ENCODE results near the gene MTG1.

Gene MTG1

DNA sequence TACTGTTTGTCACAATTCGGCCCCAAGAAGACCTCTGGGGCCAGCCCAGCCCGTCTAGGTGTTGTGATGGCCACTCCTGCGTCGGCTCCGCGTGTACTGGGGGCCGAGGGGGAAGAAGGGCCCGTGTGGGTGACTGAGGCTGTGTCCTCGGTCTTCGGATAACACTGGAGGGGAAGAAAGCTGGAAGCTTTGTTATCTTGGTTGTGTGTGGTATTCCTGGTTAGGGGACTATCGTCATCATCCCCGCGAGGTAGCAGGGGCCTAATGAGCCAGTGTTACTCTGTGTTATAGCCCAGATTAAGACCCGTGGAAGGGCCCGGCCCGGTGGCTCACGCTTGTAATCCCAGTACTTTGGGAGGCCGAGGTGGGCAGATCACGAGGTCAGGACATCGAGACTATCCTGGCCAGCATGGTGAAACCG, 854 bp downstream of the MTG1 start:
- peak overlapping the region; percentile 73 to 75 for H3K4me3 ChIP-seq (replicated peaks in 1 of 2; ENCODE audit: low read depth in 2 of 2, low read length in 2 of 2)
- DNase-seq (ENCODE audit: low read depth in 2 of 2), result peak in 1 of 2 donors; percentile 8
- TF ChIP-seq, protein P1, sequence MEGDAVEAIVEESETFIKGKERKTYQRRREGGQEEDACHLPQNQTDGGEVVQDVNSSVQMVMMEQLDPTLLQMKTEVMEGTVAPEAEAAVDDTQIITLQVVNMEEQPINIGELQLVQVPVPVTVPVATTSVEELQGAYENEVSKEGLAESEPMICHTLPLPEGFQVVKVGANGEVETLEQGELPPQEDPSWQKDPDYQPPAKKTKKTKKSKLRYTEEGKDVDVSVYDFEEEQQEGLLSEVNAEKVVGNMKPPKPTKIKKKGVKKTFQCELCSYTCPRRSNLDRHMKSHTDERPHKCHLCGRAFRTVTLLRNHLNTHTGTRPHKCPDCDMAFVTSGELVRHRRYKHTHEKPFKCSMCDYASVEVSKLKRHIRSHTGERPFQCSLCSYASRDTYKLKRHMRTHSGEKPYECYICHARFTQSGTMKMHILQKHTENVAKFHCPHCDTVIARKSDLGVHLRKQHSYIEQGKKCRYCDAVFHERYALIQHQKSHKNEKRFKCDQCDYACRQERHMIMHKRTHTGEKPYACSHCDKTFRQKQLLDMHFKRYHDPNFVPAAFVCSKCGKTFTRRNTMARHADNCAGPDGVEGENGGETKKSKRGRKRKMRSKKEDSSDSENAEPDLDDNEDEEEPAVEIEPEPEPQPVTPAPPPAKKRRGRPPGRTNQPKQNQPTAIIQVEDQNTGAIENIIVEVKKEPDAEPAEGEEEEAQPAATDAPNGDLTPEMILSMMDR (IDR thresholded peaks at IDR 0.05; ENCODE audit: low read depth, low read length), result no peak

DNA sequence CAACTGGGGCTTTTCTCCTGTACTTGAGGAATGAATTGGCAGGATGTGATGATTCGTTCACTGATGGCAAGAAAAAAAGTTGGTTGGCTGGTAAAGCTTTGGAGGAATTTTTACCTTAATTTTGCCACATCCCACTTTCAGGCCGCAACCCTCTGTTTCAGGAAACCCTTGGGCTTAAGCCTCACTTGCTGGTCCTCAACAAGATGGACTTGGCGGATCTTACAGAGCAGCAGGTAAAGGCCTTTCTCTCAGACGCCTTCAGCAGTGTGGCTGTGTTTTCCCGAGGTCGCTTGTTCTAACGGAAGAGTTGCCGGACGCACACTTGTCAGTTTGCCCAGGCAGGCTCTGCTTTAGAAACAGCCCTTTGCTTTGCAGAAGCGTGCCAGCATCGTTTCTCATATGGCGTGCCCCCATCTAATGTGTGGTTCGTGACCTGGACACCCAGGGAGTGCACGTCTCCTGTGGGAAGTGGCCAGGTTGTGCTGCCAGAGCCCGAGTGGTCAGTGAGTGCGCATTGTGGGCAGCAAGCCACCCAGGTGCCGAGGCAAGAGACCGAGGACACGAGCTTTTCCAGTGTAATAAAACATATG, 2.2 kb downstream of the MTG1 start:
- H3K4me3 ChIP-seq (replicated peaks in 1 of 2; ENCODE audit: low read depth in 2 of 2, low read length in 2 of 2), result no peak overlapping the region
- TF ChIP-seq, protein P1 (IDR thresholded peaks at IDR 0.05; ENCODE audit: low read depth, low read length), result no peak
- no peak for DNase-seq (ENCODE audit: low read depth in 2 of 2)

DNA sequence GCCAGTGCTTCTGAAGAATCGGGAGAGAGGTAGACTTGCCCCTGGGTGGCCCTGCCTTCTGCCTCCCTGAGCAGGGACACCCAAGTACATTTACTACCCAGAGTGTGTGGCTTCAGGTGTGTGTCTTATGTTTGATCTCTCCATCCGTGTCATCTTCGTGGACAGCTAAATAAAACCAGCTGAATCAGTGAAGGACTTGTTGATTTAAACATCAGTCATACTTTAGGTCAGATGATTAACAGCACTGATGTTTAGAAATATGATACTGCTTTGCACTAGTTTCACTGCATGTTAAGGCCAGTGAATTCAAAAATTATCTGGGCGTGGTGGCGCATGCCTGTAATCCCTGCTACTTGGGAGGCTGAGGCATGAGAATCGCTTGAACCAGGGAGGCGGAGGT, 4.0 kb downstream of the MTG1 start:
- no peak overlapping the region for H3K4me3 ChIP-seq (replicated peaks in 1 of 2; ENCODE audit: low read depth in 2 of 2, low read length in 2 of 2)

DNA sequence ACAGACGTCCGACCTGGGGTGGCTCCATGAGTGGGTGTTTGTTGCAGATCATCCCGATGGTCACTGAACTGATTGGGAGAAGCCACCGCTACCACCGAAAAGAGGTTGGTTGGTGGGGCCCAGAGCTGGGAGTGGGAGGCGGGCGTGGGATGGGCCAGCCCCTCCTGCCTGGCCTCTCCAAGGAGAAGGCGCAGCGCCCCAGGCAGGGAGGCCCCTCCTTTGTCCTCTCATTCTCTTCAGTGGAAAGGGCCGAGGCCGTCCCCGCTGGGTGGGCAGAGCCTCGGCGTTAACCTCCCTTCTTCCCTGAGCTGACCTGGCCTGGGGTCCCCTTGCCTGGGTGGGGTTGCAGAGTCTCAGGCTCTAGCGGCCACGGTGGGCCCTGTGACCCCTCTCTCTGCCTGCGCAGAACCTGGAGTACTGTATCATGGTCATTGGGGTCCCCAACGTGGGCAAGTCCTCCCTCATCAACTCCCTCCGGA, 5.2 kb downstream of the MTG1 start:
- no peak for DNase-seq (ENCODE audit: low read depth in 2 of 2)
- TF ChIP-seq, protein P1 (IDR thresholded peaks at IDR 0.05; ENCODE audit: low read depth, low read length), result no peak
- H3K4me3 ChIP-seq (replicated peaks in 1 of 2; ENCODE audit: low read depth in 2 of 2, low read length in 2 of 2), result no peak overlapping the region

More for the DNA sequence above, 4.0 kb downstream of the MTG1 start:
- no peak for DNase-seq (ENCODE audit: low read depth in 2 of 2)
- TF ChIP-seq, protein P1 (IDR thresholded peaks at IDR 0.05; ENCODE audit: low read depth, low read length), result no peak

DNA sequence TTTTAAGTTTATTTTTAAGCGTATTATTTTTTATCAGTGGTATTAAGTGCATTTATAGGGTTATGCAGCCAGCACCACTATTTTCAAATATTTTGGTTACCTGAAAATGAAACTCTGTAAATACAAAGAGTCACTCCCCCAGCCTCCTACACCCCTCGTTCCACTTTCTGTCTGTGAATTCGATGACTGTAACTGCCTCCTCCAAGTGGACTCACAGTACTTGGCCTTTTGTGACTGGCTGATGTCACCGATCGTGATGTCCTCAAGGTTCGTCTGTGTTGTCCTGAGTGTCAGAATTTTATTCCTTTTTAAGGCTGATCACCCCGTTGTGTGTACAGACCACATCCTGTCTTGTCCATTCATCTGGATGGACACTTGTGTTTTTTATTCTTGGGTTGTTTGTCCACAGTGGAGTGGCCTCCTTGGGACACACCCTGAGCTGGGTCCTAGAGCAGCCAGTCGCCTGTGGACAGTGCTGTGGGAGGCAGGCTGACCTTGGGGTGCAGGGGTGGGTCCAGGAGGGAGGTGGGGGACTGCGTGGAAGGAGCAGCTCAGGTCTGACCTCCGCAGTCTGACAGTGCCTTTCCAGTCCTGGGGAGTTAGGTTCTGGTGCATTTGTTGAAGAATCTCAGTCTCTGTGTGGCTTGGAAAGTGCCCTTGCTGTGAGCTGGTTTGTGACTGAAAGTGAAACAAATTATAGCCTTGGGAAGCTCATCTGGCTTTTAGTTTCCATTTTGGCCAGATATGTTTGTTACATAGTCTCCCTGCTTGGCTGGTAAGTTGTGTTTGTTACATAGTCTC, 6.9 kb downstream of the MTG1 start:
- TF ChIP-seq, protein P1 (IDR thresholded peaks at IDR 0.05; ENCODE audit: low read depth, low read length), result no peak
- DNase-seq (ENCODE audit: low read depth in 2 of 2), result no peak
- H3K4me3 ChIP-seq (replicated peaks in 1 of 2; ENCODE audit: low read depth in 2 of 2, low read length in 2 of 2), result no peak overlapping the region

DNA sequence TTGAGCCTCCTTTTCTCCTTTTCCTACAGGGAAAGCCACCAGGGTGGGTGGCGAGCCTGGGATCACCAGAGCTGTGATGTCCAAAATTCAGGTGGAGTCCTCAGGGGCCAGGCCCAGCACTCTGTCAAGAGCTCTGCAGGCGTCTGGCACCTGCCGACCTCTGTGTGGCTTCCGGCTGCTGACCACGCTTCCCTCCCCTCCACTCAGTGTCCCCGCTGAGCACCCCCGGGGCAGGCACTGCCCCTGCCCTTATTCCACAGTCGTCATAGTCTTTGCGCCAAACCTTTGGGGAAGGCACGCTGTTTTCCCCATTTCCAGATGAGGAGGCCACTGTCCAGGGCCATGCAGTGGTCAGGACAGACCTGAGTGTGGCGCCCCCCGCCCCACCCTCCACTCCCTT, 7.5 kb downstream of the MTG1 start:
- TF ChIP-seq, protein P1 (IDR thresholded peaks at IDR 0.05; ENCODE audit: low read depth, low read length), result no peak
- DNase-seq (ENCODE audit: low read depth in 2 of 2), result no peak
- no peak overlapping the region for H3K4me3 ChIP-seq (replicated peaks in 1 of 2; ENCODE audit: low read depth in 2 of 2, low read length in 2 of 2)

All from cardiac fibroblast (primary cell).